HG02623 (cell line): ENCODE data around the gene ANO4.

Experiments used
- ATAC-seq: cut with Tn5 transposase; IDR thresholded peaks from one replicate; pipeline ENCODE4 v1.9.1; 2021; ENCODE audit warnings: moderate library complexity; ENCODE audit not compliant: unreplicated experiment

ANO4 gene

DNA sequence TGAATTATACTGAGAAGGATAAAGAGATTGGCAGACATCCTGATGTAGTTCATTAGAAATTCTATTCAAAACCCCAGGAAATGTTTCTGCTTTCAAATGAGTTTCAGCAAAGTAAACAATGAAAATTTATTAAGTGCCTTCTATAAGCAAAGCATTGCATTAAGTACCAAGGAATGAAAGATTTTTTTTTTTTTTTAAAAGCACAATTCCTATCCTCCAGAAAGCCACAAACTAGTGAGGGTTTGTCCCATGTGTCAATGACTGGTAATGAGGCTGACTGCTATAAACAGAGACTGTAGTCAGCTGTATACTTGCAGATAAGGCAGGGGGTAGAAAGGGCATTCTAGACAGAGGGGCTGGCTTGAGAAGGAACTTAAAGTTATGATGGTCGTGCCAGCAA is 6.7 kb downstream of the ANO4 start:
- ATAC-seq = no peak

GRCh38 chr12:100808777-100809176 is 14.2 kb downstream of the ANO4 start:
- ATAC-seq = no peak

DNA sequence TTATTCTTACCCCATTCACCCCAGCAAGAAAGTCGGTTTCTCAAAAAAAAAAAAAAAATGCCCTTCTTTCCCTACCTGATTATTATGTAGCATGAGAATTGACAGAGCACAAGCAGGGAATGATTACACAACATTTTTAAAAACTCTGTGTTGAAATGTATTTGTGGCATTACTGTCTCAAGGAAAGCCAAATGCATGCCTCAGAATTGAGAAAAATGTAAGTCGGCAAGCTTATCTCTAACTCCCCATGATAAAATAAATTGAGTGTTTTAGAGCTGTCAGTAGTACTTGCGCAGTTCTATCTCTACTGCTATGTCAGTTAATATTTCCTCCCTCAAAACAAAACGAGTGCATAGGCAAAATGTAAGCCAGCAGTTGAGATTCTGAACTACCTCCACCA is 25.7 kb downstream of the ANO4 start:
- no peak for ATAC-seq

DNA sequence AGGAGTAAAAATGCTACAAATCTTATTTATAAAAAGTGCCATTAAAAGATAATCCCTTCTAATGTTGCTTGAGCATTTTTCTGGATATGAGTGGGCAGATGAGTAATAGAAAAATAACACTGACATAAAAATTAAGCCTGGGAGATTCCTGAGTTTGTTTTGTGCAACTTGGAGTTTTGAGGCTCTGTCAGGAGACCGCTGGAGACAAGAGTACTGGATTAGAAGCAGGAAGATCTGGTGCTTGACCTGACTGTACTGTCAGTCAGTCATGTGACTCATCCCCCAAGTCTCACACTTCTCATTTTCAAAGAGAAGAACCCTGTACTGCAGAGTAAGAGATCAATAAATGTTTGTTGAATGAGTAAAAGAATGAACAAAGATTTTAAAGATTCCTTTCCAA is 29.4 kb downstream of the ANO4 start:
- ATAC-seq = no peak

DNA sequence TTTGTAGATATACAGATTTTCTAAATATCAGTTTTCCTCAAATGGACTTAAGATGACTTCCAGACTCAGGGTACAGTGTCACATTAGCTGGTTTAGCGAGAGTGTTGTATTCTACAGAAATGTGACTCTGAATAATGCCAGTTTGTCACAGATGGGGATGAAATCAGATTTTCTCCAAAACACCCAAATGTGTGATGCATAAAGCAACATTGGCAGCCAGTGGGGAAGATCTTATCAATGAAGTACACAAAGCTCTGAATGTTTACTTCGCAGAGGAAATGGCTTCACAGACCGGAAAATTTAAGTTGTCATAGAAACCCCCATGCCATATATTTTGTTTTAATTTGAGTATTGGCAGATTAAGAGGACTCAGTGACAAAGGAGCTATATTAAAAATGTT is 29.9 kb downstream of the ANO4 start:
- no peak for ATAC-seq

GRCh38 chr12:100826323-100826722 is 31.7 kb downstream of the ANO4 start:
- ATAC-seq = no peak

GRCh38 chr12:100827901-100828520 is 33.4 kb downstream of the ANO4 start:
- ATAC-seq = no peak

- ATAC-seq = no peak
These were observed 35.6 kb downstream of the ANO4 start for GRCh38 chr12:100830003-100830795.

DNA sequence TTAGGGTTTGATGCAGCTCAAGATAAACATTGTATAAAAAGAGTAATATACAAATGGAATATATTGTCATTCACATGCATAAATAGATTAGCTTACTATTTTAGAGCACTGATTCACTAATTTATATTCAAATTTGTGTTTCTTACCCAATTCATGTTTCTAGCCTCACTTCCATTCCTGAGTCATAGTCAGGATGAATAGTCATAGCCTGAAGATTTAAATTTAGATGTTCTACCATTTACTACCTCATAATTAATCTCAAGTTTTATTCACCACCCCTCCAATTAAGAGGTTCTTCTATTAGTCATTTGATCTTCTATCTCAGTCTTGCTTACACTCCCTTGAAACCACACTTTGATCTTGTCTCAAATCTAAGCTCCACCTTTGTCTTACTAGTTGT is 38.7 kb downstream of the ANO4 start:
- ATAC-seq = no peak

- ATAC-seq = no peak
These were observed 46.2 kb downstream of the ANO4 start for GRCh38 chr12:100840748-100841147.

- ATAC-seq = no peak
These were observed 47.6 kb downstream of the ANO4 start for GRCh38 chr12:100842156-100842555.

DNA sequence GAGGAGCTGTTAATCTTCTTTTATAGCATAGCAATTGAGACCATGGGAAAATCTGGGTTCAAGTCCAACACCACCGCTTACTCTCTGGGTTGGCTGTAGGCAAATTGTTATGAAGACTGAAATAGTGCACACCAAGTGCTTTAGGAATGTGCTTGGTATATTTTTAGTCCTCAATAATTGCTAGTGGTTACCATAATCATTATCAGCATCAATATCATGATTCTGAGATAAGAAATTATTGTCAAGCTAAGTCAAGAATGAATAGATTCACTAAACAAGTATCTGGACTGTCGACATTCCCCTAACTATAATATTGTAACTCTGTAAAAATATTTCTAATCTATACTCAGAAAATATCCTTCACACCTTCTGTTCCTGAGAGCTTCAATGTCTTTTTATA is 48.5 kb downstream of the ANO4 start:
- ATAC-seq = no peak

- ATAC-seq = no peak
These were observed 50.5 kb downstream of the ANO4 start for GRCh38 chr12:100845095-100845494.

- ATAC-seq = no peak
These were observed 57.1 kb downstream of the ANO4 start for GRCh38 chr12:100851637-100852036.

GRCh38 chr12:100857418-100857817 is 62.8 kb downstream of the ANO4 start:
- no peak for ATAC-seq

DNA sequence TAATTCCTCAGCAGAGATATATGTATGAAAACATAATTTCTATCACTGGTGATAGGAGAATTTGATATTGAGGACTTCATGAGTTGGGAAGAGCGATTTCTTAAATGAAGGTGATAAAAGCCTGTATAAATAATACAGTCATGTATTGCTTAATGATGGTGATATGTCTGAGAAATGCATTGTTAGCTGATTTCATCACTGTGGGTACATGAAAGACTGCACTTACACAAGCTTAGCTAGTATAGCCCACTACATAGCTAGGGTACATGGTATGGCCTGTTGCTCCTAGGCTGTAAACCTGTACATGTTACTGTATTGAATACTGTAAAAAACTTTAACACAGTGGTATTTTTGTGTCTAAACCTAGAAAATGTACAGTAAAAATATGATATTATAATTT is 63.4 kb downstream of the ANO4 start:
- no peak for ATAC-seq

GRCh38 chr12:100858656-100859055 is 64.1 kb downstream of the ANO4 start:
- no peak for ATAC-seq

DNA sequence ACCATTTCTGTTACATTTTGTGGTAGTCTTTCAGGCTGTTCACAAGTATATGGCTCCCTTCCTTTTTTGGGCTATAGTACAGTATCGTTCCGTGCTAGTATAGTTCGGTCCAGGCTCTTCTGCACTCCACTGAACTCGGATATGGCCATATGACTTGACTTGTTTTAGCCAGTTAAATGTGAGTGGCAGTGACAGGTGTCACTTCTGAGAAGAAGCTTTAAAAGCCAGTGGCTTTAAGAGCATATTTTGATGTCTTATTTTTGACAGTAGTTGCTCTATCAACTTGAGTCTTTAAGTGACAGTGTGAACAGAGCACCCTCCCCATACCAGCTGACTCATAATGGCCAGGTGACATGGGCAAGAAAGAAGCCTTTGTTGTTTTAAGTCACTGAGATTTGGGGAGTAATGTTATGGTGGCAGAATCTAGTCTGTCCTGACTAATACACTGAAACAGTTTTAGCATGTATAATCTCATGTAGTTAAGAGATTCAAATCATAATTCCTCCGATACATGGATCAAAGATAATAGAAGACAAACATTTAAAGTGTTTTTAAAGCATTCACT is 64.6 kb downstream of the ANO4 start:
- no peak for ATAC-seq

- ATAC-seq = no peak
These were observed 66.0 kb downstream of the ANO4 start for GRCh38 chr12:100860611-100861010.

- ATAC-seq = no peak
These were observed 68.1 kb downstream of the ANO4 start for GRCh38 chr12:100862676-100863075.

DNA sequence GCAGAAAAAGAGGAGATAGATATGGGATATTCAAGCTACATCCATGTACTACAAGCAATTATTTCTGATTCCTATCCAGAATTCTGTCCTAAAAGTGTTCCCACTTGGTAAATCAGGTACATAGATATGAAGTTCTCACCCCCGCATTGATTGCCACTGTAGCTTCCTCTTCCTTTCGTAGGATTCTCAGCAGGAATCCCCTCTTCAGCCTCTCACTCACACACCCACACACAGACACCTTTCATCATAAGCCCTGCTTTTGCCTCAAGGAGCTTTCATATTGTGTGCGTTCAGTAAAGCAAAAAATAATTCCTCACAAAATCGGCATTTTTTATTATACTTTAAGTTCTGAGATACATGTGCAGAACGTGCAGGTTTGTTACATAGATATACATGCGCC is 69.8 kb downstream of the ANO4 start:
- ATAC-seq = no peak

GRCh38 chr12:100867639-100868393 is 73.2 kb downstream of the ANO4 start:
- no peak for ATAC-seq
